ENCODE measurements around the gene ARHGAP26. TPM values are rescaled to one million over a fixed set of nuclear protein-coding genes. Genes with fewer than 3 reads are reported as not detected.

Gene ARHGAP26
- total RNA-seq, 1 donor from 2014 or later, result 18.7 TPM

DNA sequence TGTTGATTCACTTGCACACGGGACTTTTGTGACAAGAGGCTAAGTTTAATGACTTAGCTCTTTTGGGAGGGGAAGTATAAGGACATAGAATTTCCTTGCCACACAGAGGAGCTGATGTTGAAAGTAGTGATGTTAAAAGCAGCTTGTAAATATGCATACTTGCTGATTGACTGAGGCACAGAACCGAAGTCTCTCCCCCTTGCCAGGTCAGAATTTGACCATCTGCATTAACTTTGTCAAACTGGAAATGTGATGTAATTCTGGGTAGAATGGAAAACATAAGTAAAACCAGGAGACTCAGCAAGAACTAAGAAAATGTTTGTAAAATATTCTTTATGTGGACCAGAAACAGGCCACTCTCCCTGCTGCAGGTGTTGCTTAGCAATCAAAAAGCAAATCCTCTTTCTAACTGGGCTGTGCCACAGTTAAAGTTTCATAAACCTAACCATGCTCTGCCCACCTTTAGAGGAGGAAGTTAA, 349.2 kb downstream of the ARHGAP26 start:
- Mint-ChIP-seq H3K4me1 (ENCODE audit: unreplicated experiment) (peaks cover 7% of the 10 kb centered on the region), H3K36me3 (peaks cover 12% of the 10 kb centered on the region), H3K27ac (no peak overlapping the region), H3K9me3 (no peaks in the 10 kb centered on the region), H3K4me3 (no peak overlapping the region), H3K27me3 (no peaks in the 10 kb centered on the region)
- DNase-seq (ENCODE audit: extremely low spot score, unreplicated experiment), result no peak
- TF ChIP-seq, protein P1, sequence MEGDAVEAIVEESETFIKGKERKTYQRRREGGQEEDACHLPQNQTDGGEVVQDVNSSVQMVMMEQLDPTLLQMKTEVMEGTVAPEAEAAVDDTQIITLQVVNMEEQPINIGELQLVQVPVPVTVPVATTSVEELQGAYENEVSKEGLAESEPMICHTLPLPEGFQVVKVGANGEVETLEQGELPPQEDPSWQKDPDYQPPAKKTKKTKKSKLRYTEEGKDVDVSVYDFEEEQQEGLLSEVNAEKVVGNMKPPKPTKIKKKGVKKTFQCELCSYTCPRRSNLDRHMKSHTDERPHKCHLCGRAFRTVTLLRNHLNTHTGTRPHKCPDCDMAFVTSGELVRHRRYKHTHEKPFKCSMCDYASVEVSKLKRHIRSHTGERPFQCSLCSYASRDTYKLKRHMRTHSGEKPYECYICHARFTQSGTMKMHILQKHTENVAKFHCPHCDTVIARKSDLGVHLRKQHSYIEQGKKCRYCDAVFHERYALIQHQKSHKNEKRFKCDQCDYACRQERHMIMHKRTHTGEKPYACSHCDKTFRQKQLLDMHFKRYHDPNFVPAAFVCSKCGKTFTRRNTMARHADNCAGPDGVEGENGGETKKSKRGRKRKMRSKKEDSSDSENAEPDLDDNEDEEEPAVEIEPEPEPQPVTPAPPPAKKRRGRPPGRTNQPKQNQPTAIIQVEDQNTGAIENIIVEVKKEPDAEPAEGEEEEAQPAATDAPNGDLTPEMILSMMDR (conservative IDR thresholded peaks at IDR 0.05), result no peak

DNA sequence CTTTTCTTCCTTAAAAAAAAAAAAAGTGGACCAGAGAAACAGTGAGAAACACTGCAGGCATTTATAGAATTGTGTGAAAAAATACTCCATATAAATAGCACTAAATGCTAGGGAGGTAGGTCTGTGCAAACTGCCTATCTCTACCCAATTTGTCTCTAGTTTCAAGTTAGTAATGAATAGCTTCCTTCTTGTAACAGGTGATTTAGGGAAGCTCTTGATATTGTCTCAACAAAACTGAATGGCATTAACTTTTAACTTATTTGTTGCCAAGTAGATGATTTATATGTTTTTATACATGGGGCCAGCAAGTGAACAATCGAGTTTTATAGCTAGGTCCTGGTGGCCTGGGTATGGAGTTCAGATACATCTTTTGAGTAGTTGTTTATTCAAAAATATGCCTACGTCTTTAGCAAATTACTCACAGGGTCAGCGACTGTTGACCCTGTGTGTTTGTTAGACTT, 349.7 kb downstream of the ARHGAP26 start:
- H3K4me1 Mint-ChIP-seq (ENCODE audit: unreplicated experiment), result peaks cover 7% of the 10 kb centered on the region

DNA sequence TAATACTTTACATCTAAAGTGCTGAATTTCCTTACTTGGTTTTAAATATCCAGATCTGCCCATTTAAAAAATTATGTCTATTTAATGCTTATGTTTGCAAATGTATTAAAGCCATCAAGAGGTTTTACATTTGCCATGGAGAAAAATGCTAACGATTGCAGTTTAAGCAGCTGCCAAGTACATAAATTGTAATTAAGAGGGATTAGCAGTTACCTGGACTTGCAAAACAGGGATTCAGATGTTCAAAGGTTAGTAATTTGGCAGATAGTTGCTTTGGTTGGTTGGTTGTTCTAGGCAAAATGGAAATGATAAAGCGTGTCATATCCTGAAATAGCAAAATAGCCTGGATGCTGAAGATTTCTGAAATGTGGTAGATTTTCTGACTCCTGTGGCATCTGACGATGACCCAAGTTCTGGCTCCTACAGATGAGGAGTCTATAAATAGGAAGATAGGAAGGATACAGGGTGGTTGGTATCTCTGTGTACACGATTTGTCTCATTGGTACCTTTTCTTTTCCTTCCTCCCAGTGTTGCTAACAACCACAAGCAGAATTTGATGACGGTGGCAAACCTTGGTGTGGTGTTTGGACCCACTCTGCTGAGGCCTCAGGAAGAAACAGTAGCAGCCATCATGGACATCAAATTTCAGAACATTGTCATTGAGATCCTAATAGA, 350.4 kb downstream of the ARHGAP26 start:
- H3K4me1 Mint-ChIP-seq (ENCODE audit: unreplicated experiment), result peaks cover 7% of the 10 kb centered on the region
- no peak overlapping the region for H3K4me3 Mint-ChIP-seq
- no peak overlapping the region for H3K27ac Mint-ChIP-seq
- no peaks in the 10 kb centered on the region for H3K9me3 Mint-ChIP-seq
- TF ChIP-seq, protein P1 (conservative IDR thresholded peaks at IDR 0.05), result no peak
- H3K36me3 Mint-ChIP-seq, result peaks cover 12% of the 10 kb centered on the region
- no peaks in the 10 kb centered on the region for H3K27me3 Mint-ChIP-seq
- no peak for DNase-seq (ENCODE audit: extremely low spot score, unreplicated experiment)

More for the DNA sequence above, 349.7 kb downstream of the ARHGAP26 start:
- no peaks in the 10 kb centered on the region for H3K27me3 Mint-ChIP-seq
- no peak overlapping the region for H3K27ac Mint-ChIP-seq
- no peak for DNase-seq (ENCODE audit: extremely low spot score, unreplicated experiment)
- H3K36me3 Mint-ChIP-seq, result peaks cover 12% of the 10 kb centered on the region
- no peaks in the 10 kb centered on the region for H3K9me3 Mint-ChIP-seq
- H3K4me3 Mint-ChIP-seq, result no peak overlapping the region
- TF ChIP-seq, protein P1 (conservative IDR thresholded peaks at IDR 0.05), result no peak

DNA sequence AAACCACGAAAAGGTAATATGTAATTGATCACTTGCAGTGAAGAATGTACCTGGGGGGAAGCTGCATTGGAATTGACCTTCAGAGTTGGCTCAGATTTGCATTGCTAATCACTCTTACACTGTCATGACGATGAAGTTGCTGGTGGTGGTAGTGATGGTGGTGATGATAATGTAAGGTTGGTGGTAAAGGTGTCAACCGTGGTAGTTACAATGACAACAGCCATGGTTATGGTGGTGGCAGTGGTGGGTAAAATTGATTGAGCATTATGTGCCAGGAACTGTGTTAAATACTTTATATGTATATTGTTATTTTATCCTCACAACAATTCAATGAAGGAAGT, 350.9 kb downstream of the ARHGAP26 start:
- Mint-ChIP-seq H3K27ac (no peak overlapping the region), H3K27me3 (no peaks in the 10 kb centered on the region), H3K36me3 (peaks cover 12% of the 10 kb centered on the region), H3K9me3 (no peaks in the 10 kb centered on the region), H3K4me1 (ENCODE audit: unreplicated experiment) (peaks cover 11% of the 10 kb centered on the region), H3K4me3 (no peak overlapping the region)
- TF ChIP-seq, protein P1 (conservative IDR thresholded peaks at IDR 0.05), result no peak
- no peak for DNase-seq (ENCODE audit: extremely low spot score, unreplicated experiment)

DNA sequence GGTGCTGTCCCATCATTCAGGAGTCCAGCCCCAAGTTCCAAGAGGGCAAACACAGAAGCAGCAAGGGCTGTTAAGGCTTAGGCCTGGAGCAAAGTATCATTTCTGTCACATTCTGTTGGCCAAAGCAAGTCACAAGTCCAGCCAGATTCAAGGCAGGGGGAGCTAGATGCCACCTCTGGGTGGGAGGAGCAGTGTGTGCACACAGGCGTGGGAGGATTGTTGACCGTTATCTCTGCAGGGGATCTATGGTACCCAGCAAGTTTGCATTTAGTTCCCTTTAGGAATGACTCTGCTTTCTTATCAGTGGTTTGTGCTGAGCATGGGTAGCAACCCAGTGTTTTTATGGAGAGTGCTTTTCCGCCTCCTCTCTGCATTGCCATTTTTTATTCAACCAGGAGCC, 354.4 kb downstream of the ARHGAP26 start:
- TF ChIP-seq, protein P1 (conservative IDR thresholded peaks at IDR 0.05), result no peak
- no peak for DNase-seq (ENCODE audit: extremely low spot score, unreplicated experiment)
- H3K9me3 Mint-ChIP-seq, result no peaks in the 10 kb centered on the region
- H3K4me1 Mint-ChIP-seq (ENCODE audit: unreplicated experiment), result peaks cover 22% of the 10 kb centered on the region
- H3K4me3 Mint-ChIP-seq, result no peak overlapping the region
- H3K27ac Mint-ChIP-seq, result no peak overlapping the region
- H3K27me3 Mint-ChIP-seq, result no peaks in the 10 kb centered on the region
- peaks cover 12% of the 10 kb centered on the region for H3K36me3 Mint-ChIP-seq

Data from type B pancreatic cell (in vitro differentiated cells).